H1 (cell line): ENCODE results near the gene ARMC9. TPM values are rescaled to one million over a fixed set of nuclear protein-coding genes. Genes with fewer than 3 reads are reported as not detected.

Experiments used
- NANOG ChIP-seq: IDR thresholded peaks from 2 replicates; pipeline ENCODE4 v1.6.1; 2011; ENCODE audit warnings: low read length, low read depth, mild to moderate bottlenecking, inconsistent platforms; ENCODE audit not compliant: insufficient read depth, poor library complexity, severe bottlenecking
- SIN3A ChIP-seq, 2 experiments: IDR thresholded peaks in 1 of 2; conservative IDR thresholded peaks in 1 of 2; 2 replicates each; pipeline ENCODE4 v1.6.1; 2011 to 2012; ENCODE audit warnings: low read length in 2 of 2, improper control_type of control experiment in 1 of 2, low read depth in 1 of 2, mild to moderate bottlenecking in 1 of 2
- polyA plus RNA-seq, 7 experiments: library from polyadenylated mRNA; depleted of rRNA in 3 of 7; stranded (reverse) in 5 of 7; unstranded in 2 of 7; fragments of >200 nt in 5 of 7; fragments of 200-250 nt in 2 of 7; gene quantifications; 1 replicate in 5 of 7; 2 replicates in 1 of 7; 4 replicates in 1 of 7; pipeline versions ENCODE4 v1.2.1 to v1.2.3, GENCODE V29; 2011 to 2013; ENCODE audit warnings: missing spikeins in 2 of 7, mixed read lengths in 2 of 7
- total RNA-seq: library from RNA; stranded (reverse); fragmentation: NEBNext Ultra II Directional; extraction: Animal tissue kit (Norgen Biotek cat#: 25700); gene quantifications from 2 replicates; pipeline ENCODE4 v1.2.1, GENCODE V29; 2021

Gene ARMC9
- total and polyA plus RNA-seq, 2 of the 8 experiments (the other 6 are each of a cell fraction or from before 2014, with no cell fraction given): 23.2 to 36.1 TPM

GRCh38 chr2:231321556-231322334, 123.3 kb downstream of the ARMC9 start (continued):
- TF ChIP-seq NANOG (no peak), SIN3A (conservative IDR thresholded peaks at IDR 0.05 in 1 of 2, IDR thresholded peaks at IDR 0.05 in 1 of 2; ENCODE audit: low read depth in 1 of 2, low read length in 2 of 2) (no peak)
